ENCODE data around the gene PRKCD. TPM values are rescaled to one million over a fixed set of nuclear protein-coding genes. Genes with fewer than 3 reads are reported as not detected.

PRKCD gene
- total and polyA plus RNA-seq, 2 of the 4 experiments (the other 2 are of a cell fraction) = 4.3 to 19.0 TPM

GRCh38 chr3:53134631-53135232, 26.3 kb upstream of the PRKCD start:
- no peak overlapping the region for H3K4me2 ChIP-seq (ENCODE audit: low read depth, low read length)
- H2AK9ac ChIP-seq (replicated peaks; ENCODE audit: low read depth, low read length, poor library complexity) = peak overlapping the region; percentile 83
- no peak overlapping the region for H3K23ac ChIP-seq (ENCODE audit: low read depth, low read length)
- H3K27ac ChIP-seq (ENCODE audit: insufficient read depth, low read length) = no peak overlapping the region
- H3K4me3 ChIP-seq (ENCODE audit: insufficient read depth, low read depth, low read length) = no peak overlapping the region
- H2BK5ac ChIP-seq (ENCODE audit: low read depth, low read length, poor library complexity, severe bottlenecking) = no peak overlapping the region
- 10% methylated on average over 2 of the region's 6 CpGs; no CpG with 5 or more reads in 1 of the 2 experiments for WGBS, 2 experiments (ENCODE audit: extremely low coverage in 2 of 2, insufficient read length in 1 of 2)
- H3K9me3 ChIP-seq (ENCODE audit: control insufficient read depth, insufficient read depth, low read length) = no peaks in the 10 kb centered on the region
- intact Hi-C loops (cut with micrococcal nuclease) = loop anchor here (1.0 kb wide), 2 partner anchors 62 to 576 kb away; no protein-coding TSS in a partner anchor
- peaks cover 8% of the 10 kb centered on the region for H3K4me1 ChIP-seq (ENCODE audit: control insufficient read depth, insufficient read depth, low read length)
- no peak for TF ChIP-seq ELK1 (IDR thresholded peaks at IDR 0.05; ENCODE audit: borderline replicate concordance, low read depth, low read length)
- no peak for TF ChIP-seq RCOR1 (IDR thresholded peaks at IDR 0.05; ENCODE audit: insufficient replicate concordance, low read length)
- peak; percentile 79 for TF ChIP-seq SMC3 (IDR thresholded peaks at IDR 0.05; ENCODE audit: low read depth, low read length)
- TF ChIP-seq CTCF (conservative IDR thresholded peaks at IDR 0.05; ENCODE audit: low read depth, low read length) = peak; percentile 83
- peak; percentile 80 for TF ChIP-seq RAD21 (IDR thresholded peaks at IDR 0.05; ENCODE audit: low read length)
- no peak overlapping the region for H4K8ac ChIP-seq (ENCODE audit: low read depth in 2 of 2, low read length in 2 of 2)
- no peak overlapping the region for H3K18ac ChIP-seq (ENCODE audit: low read depth, low read length)
- H3K4ac ChIP-seq (ENCODE audit: low read depth, low read length) = no peak overlapping the region
- H3K9ac ChIP-seq (ENCODE audit: low read depth, low read length) = no peak overlapping the region
- no peak overlapping the region for H4K91ac ChIP-seq (ENCODE audit: insufficient read depth, low read depth, low read length)
- no peak overlapping the region for H2BK15ac ChIP-seq (ENCODE audit: low read depth, low read length)
- no peaks in the 10 kb centered on the region for H4K20me1 ChIP-seq (ENCODE audit: insufficient read depth, low read length)
- no peaks in the 10 kb centered on the region for H3K36me3 ChIP-seq (ENCODE audit: control insufficient read depth, insufficient read depth, low read length)
- peak; percentile 63 for DNase-seq
- in situ Hi-C loops (cut with MboI; ENCODE audit: low sequenced_read_pairs) = loop anchor here (5.0 kb wide), 1 partner anchor 58 kb away; no protein-coding TSS in a partner anchor
- ATAC-seq (ENCODE audit: low read depth) = peak; percentile 77
- ChIA-PET POLR2A (ENCODE audit: unreplicated experiment) (no interaction called here), CTCF (interaction anchor here (1.3 to 2.5 kb wide), 2 partner anchors 10 to 62 kb away, joined by 8 to 13 read pairs; no protein-coding TSS in a partner anchor)
- no peak overlapping the region for H3K14ac ChIP-seq (replicated peaks; ENCODE audit: low read depth, low read length)
- H2BK120ac ChIP-seq (ENCODE audit: low read depth, low read length) = no peak overlapping the region
- dilution Hi-C loops (cut with HindIII; ENCODE audit: low sequenced_read_pairs, unreplicated experiment) = no loop called here
- H4K5ac ChIP-seq (ENCODE audit: low read depth, low read length) = no peak overlapping the region
- BruUV-seq (replicated peaks) = no TSS peak
- H3K56ac ChIP-seq (ENCODE audit: extremely low read depth, insufficient read depth, low read length) = no peak overlapping the region
- H2AFZ ChIP-seq (replicated peaks; ENCODE audit: low read length, poor library complexity) = peak overlapping the region; percentile 36
- no peak overlapping the region for H2BK20ac ChIP-seq (ENCODE audit: low read depth, low read length)
- H3K79me1 ChIP-seq (ENCODE audit: low read depth in 1 of 2, low read length in 2 of 2) = peaks cover 6 to 9% of the 10 kb centered on the region in 2 experiments; a peak in 3 of 4 replicates
- peaks cover 5% of the 10 kb centered on the region for H3K9me1 ChIP-seq (ENCODE audit: insufficient read depth, low read length)
- H3K27me3 ChIP-seq (ENCODE audit: control insufficient read depth, insufficient read depth, low read length) = no peaks in the 10 kb centered on the region
- no peak overlapping the region for H2AK5ac ChIP-seq (ENCODE audit: low read depth, low read length)

Data from IMR-90 (cell line).